Hepatocyte (in vitro differentiated cells): ENCODE data around the gene ZCCHC24. TPM values are rescaled to one million over a fixed set of nuclear protein-coding genes. Genes with fewer than 3 reads are reported as not detected.

Experiments used
- DNase-seq: peaks from one replicate; pipeline ENCODE4 v3.0.0-alpha.2; 2016; ENCODE audit warnings: low spot score
- H2AFZ ChIP-seq: fragments of 200-600 bp; sonication (generic); 2 replicates; pipeline ENCODE4 v1.6.0; 2016; ENCODE audit warnings: antibody characterized with exemption, mild to moderate bottlenecking
- H3K27ac ChIP-seq: fragments of 200-600 bp; sonication (generic); 2 replicates; pipeline ENCODE4 v1.5.1; 2016; ENCODE audit warnings: mild to moderate bottlenecking
- H3K27me3 ChIP-seq: fragments of 200-600 bp; sonication (generic); 2 replicates; pipeline ENCODE4 v1.6.1; 2016
- H3K36me3 ChIP-seq: fragments of 200-600 bp; sonication (generic); replicated peaks from 2 replicates; pipeline ENCODE4 v1.5.1; 2016; ENCODE audit warnings: low read depth; ENCODE audit not compliant: insufficient read depth
- H3K4me1 ChIP-seq: fragments of 200-600 bp; sonication (generic); 2 replicates; pipeline ENCODE4 v1.5.1; 2016; ENCODE audit warnings: mild to moderate bottlenecking, moderate library complexity; ENCODE audit not compliant: insufficient read depth
- H3K4me2 ChIP-seq: fragments of 200-600 bp; sonication (generic); 2 replicates; pipeline ENCODE4 v1.6.0; 2016
- H3K4me3 ChIP-seq: fragments of 200-600 bp; sonication (generic); 2 replicates; pipeline ENCODE4 v1.5.1; 2016; ENCODE audit warnings: mild to moderate bottlenecking
- H3K79me2 ChIP-seq: fragments of 200-600 bp; sonication (generic); 2 replicates; pipeline ENCODE4 v1.6.0; 2017; ENCODE audit warnings: mild to moderate bottlenecking
- H3K9me2 ChIP-seq: fragments of 200-600 bp; sonication (generic); replicated peaks from 2 replicates; pipeline ENCODE4 v1.6.0; 2017; ENCODE audit warnings: mild to moderate bottlenecking; ENCODE audit not compliant: insufficient read depth
- H3K9me3 ChIP-seq: fragments of 200-600 bp; sonication (generic); 2 replicates; pipeline ENCODE4 v1.5.1; 2016; ENCODE audit warnings: low read depth, mild to moderate bottlenecking
- H4K20me1 ChIP-seq: fragments of 200-600 bp; sonication (generic); 2 replicates; pipeline ENCODE4 v1.6.0; 2016; ENCODE audit warnings: mild to moderate bottlenecking; ENCODE audit not compliant: insufficient read depth, poor library complexity, severe bottlenecking
- CTCF ChIP-seq: fragments of 200-600 bp; sonication (generic); IDR thresholded peaks from 2 replicates; pipeline ENCODE4 v1.5.1; 2016; ENCODE audit warnings: antibody characterized with exemption, mild to moderate bottlenecking; ENCODE audit not compliant: poor library complexity
- EZH2 ChIP-seq: fragments of 200-600 bp; sonication (generic); IDR thresholded peaks from 2 replicates; pipeline ENCODE4 v1.6.1; 2016; ENCODE audit warnings: antibody characterized with exemption, mild to moderate bottlenecking, borderline replicate concordance
- EZH2phosphoT487 ChIP-seq: fragments of 200-600 bp; sonication (generic); IDR thresholded peaks from one replicate; pipeline ENCODE4 v1.6.1; 2018; ENCODE audit warnings: antibody characterized with exemption, mild to moderate bottlenecking, low read depth, moderate library complexity; ENCODE audit not compliant: unreplicated experiment, severe bottlenecking
- WGBS: methylation state at CpG from one replicate; pipeline ENCODE4 v1.1.6; 2016; ENCODE audit warnings: low lambda C conversion rate; ENCODE audit errors: missing lambda C conversion rate; 5-methylcytosine and 5-hydroxymethylcytosine counted together
- polyA plus RNA-seq: library from polyadenylated mRNA; unstranded; fragments of >200 nt; fragmentation: Nextera tagmentation; extraction: Ambion mirVana; gene quantifications from 2 replicates; pipeline ENCODE4 v1.2.1, GENCODE V29; 2016
- total RNA-seq: library from RNA; depleted of rRNA; stranded (reverse); fragments of >200 nt; gene quantifications from 2 replicates; pipeline ENCODE4 v1.2.3, GENCODE V29; 2014

The ZCCHC24 gene
- total and polyA plus RNA-seq, 2 experiments from 2014 or later = 20.1 to 20.6 TPM

DNA sequence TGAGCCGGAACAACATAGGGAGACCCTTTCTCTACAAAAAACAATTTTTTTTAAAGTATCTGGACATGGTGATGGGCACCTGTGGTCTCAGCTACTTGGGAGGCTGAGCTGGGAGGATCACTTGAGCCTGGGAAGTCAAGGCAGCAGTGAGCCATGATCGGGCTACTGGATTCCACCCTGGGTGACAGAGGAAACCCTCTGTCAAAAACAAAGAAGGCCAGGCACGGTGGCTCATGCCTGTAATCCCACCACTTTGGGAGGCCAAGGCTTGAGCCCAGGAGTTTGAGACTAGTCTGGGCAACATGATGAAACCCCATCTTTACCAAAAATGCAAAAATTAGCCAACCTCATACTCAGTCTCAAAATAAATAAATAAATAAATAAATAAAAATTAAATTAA, 19.9 kb upstream of the ZCCHC24 start:
- H3K9me2 ChIP-seq = no peaks in the 10 kb centered on the region
- no peaks in the 10 kb centered on the region for H3K79me2 ChIP-seq
- 94% methylated on average over 3 of the region's 3 CpGs for WGBS
- H3K36me3 ChIP-seq = no peaks in the 10 kb centered on the region
- no peak overlapping the region for H3K27ac ChIP-seq
- H3K27me3 ChIP-seq = no peaks in the 10 kb centered on the region
- H3K4me1 ChIP-seq = no peaks in the 10 kb centered on the region
- H3K4me3 ChIP-seq = no peak overlapping the region
- no peaks in the 10 kb centered on the region for H4K20me1 ChIP-seq
- no peaks in the 10 kb centered on the region for H3K9me3 ChIP-seq
- TF ChIP-seq EZH2 (no peak), EZH2phosphoT487 (no peak), CTCF (no peak)
- H3K4me2 ChIP-seq = no peak overlapping the region
- DNase-seq = no peak
- H2AFZ ChIP-seq = no peak overlapping the region

DNA sequence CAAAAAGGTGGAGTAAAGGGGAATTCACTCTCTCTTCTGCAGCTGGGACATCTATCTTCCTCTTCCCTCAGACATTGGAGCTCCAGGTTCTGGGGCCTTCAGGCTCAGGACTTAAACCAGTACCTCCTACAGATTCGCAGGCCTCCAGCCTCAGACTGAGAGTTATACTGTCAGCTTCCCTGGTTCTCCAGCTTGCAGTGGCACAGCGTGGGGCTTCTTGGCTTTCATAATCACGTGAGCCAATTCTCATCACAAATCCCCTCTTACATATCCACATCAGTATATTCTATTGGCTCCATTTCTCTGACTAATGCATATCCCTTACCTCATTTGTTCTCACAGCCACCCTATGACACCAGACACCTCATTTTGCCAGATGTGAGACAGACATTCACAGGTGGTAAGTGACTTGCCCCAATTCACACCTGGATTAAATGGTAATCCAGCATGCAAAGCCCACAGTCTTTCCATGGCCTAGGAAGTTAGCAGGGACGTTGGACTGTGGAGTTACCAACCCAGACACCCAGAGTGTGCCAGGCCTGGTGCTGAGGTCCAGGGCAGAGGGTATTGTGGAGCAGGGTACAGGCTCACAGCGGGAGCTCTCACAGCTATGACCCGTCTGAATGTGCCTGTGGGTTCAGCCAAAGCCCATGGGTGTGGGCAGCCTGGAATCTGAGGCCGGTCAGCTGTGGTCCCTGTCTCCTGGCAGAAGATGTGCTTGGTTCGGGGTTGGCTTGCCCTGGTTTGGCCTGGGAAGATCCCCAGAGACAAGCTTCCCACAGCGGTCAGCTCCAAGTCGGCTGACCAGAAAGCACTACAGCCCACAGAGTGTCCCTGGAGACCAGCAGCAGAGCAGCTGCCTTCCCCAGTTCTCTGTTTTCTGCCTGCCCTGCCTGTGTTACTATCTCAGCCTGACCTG, 18.4 kb upstream of the ZCCHC24 start:
- Histone ChIP-seq H3K9me2 (no peaks in the 10 kb centered on the region), H3K27ac (no peak overlapping the region), H2AFZ (no peak overlapping the region), H3K79me2 (no peaks in the 10 kb centered on the region), H3K27me3 (no peaks in the 10 kb centered on the region), H3K4me2 (no peak overlapping the region), H3K4me1 (no peaks in the 10 kb centered on the region), H3K9me3 (no peaks in the 10 kb centered on the region), H3K4me3 (no peak overlapping the region), H4K20me1 (no peaks in the 10 kb centered on the region), H3K36me3 (no peaks in the 10 kb centered on the region)
- 90% methylated on average over 10 of the region's 10 CpGs for WGBS
- DNase-seq = no peak
- TF ChIP-seq EZH2 (no peak), CTCF (no peak), EZH2phosphoT487 (no peak)

DNA sequence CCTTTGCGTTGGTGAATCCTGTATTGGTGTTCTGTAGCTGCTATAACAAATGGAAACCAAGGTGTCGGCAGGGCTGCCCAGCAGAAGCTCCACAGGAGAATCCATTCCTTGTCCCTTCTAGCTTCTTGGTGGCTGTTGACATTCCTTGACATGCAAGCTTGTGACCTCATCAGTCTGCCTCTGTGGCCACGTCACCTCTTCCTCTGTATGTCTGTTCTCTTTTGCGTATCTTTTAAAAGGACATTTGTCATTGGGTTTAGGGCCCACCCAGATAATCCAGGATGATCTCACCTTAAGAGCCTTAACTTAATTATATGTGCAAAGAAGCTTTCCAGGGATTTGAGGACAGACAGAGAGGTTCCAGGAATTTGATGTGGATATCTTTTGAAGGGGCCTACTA, 15.3 kb upstream of the ZCCHC24 start:
- H2AFZ ChIP-seq = no peak overlapping the region
- no peak for DNase-seq
- no peaks in the 10 kb centered on the region for H3K79me2 ChIP-seq
- no peaks in the 10 kb centered on the region for H3K36me3 ChIP-seq
- no peak overlapping the region for H3K27ac ChIP-seq
- H3K27me3 ChIP-seq = no peaks in the 10 kb centered on the region
- no peaks in the 10 kb centered on the region for H4K20me1 ChIP-seq
- H3K9me2 ChIP-seq = no peaks in the 10 kb centered on the region
- H3K9me3 ChIP-seq = no peaks in the 10 kb centered on the region
- H3K4me3 ChIP-seq = no peak overlapping the region
- WGBS = 94% methylated on average over 4 of the region's 4 CpGs
- H3K4me2 ChIP-seq = no peak overlapping the region
- TF ChIP-seq EZH2phosphoT487 = no peak
- TF ChIP-seq CTCF = no peak
- no peak for TF ChIP-seq EZH2
- no peaks in the 10 kb centered on the region for H3K4me1 ChIP-seq
